ENCODE data around the gene JUN. TPM values are rescaled to one million over a fixed set of nuclear protein-coding genes. Genes with fewer than 3 reads are reported as not detected.

Gene JUN
- total and polyA plus RNA-seq, 2 donors, result 51.0 to 74.3 TPM

Other genes starting within 250 kb of the JUN start
- 53.8 TPM for gene OMA1, start 237.3 kb downstream of the JUN start, total RNA-seq
- gene OMA1, start 237.3 kb downstream of the JUN start, polyA plus RNA-seq, result 36.0 TPM
- 2.9 TPM for gene TACSTD2, start 206.8 kb downstream of the JUN start, total RNA-seq
- gene TACSTD2, start 206.8 kb downstream of the JUN start, polyA plus RNA-seq, result 132 TPM
- 10.8 TPM for gene MYSM1, start 84.0 kb downstream of the JUN start, total RNA-seq
- gene MYSM1, start 84.0 kb downstream of the JUN start, polyA plus RNA-seq, result 14.7 TPM

Data from thymus (tissue), 2 donors.